GM21360 (cell line): Measurements from ENCODE around the gene KLRF2.

Source experiments
- ATAC-seq: cut with Tn5 transposase; IDR thresholded peaks from one replicate; pipeline ENCODE4 v1.9.1; 2021; ENCODE audit warnings: mild to moderate bottlenecking, moderate library complexity; ENCODE audit not compliant: unreplicated experiment

Gene KLRF2

GRCh38 chr12:9883175-9883574 is 1.9 kb downstream of the KLRF2 start:
- no peak for ATAC-seq

GRCh38 chr12:9888665-9889273 is 7.5 kb downstream of the KLRF2 start:
- ATAC-seq = no peak

- no peak for ATAC-seq
These were observed 14.1 kb downstream of the KLRF2 start for GRCh38 chr12:9895215-9895971.

- ATAC-seq = no peak
These were observed 16.2 kb downstream of the KLRF2 start for GRCh38 chr12:9897535-9897934.

GRCh38 chr12:9899209-9899608 is 17.9 kb downstream of the KLRF2 start:
- ATAC-seq = no peak

GRCh38 chr12:9900930-9901329 is 19.6 kb downstream of the KLRF2 start:
- ATAC-seq = no peak

GRCh38 chr12:9902539-9903228 is 21.4 kb downstream of the KLRF2 start:
- no peak for ATAC-seq

- ATAC-seq = no peak
These were observed 25.6 kb downstream of the KLRF2 start for GRCh38 chr12:9906873-9907272.

GRCh38 chr12:9907769-9908168 is 26.5 kb downstream of the KLRF2 start:
- ATAC-seq = no peak

- ATAC-seq = no peak
These were observed 27.1 kb downstream of the KLRF2 start for GRCh38 chr12:9908350-9908749.

- no peak for ATAC-seq
These were observed 28.4 kb downstream of the KLRF2 start for GRCh38 chr12:9909724-9910123.

GRCh38 chr12:9910716-9911421 is 29.6 kb downstream of the KLRF2 start:
- no peak for ATAC-seq

GRCh38 chr12:9911708-9912107 is 30.4 kb downstream of the KLRF2 start:
- ATAC-seq = no peak

GRCh38 chr12:9919443-9919842 is 38.2 kb downstream of the KLRF2 start:
- ATAC-seq = no peak

- no peak for ATAC-seq
These were observed 39.2 kb downstream of the KLRF2 start for GRCh38 chr12:9920451-9920850.

GRCh38 chr12:9922429-9922828 is 41.1 kb downstream of the KLRF2 start:
- ATAC-seq = no peak

GRCh38 chr12:9925705-9926393 is 44.6 kb downstream of the KLRF2 start:
- no peak for ATAC-seq

GRCh38 chr12:9926876-9927275 is 45.6 kb downstream of the KLRF2 start:
- no peak for ATAC-seq

GRCh38 chr12:9928607-9929006 is 47.3 kb downstream of the KLRF2 start:
- ATAC-seq = no peak

GRCh38 chr12:9931245-9931644 is 50.0 kb downstream of the KLRF2 start:
- no peak for ATAC-seq

GRCh38 chr12:9932270-9932669 is 51.0 kb downstream of the KLRF2 start, which contains the start of gene CLEC2A:
Gene CLEC2A, minus strand, starts transcription at chr12:9932370. Its CDS starts 41 bp downstream, at chr12:9932329.
- ATAC-seq = no peak
